Measurements from ENCODE around the gene MYO3B. TPM values are rescaled to one million over a fixed set of nuclear protein-coding genes. Genes with fewer than 3 reads are reported as not detected.

The MYO3B gene
- total and polyA plus RNA-seq, 2 experiments from 2014 or later, result 0.11 TPM; not detected in 1

DNA sequence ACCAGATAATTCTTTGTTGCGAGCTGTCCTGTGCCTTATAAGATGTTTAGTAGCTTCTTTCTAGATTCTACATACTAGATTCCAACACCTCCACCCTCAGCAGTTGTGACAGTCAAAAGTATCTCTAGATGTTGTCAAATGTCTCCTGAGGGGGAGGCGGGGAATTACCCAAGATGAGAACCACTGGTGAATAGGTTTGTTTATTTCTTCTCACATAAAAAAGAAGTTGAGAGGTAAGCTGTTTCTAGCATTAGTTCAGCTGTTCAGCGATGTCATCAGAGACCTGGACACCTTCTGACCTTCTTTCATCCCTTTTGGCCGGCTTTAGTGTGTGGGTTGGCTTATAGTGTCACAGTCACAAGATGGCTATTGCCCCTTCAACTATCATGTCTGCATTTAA lies 299.7 kb downstream of the MYO3B start:
- Histone ChIP-seq H3K9me2 (ENCODE audit: insufficient read depth) (no peaks in the 10 kb centered on the region), H3K4me2 (ENCODE audit: unreplicated experiment) (no peak overlapping the region), H4K20me1 (ENCODE audit: insufficient read depth) (no peaks in the 10 kb centered on the region), H3K9me3 (ENCODE audit: low read depth) (no peaks in the 10 kb centered on the region), H3K4me3 (no peak overlapping the region), H2AFZ (no peak overlapping the region), H3K4me1 (ENCODE audit: insufficient read depth) (no peaks in the 10 kb centered on the region), H3K9ac (no peak overlapping the region), H3K27ac (no peak overlapping the region), H3F3A (ENCODE audit: insufficient read depth) (no peaks in the 10 kb centered on the region), H3K36me3 (ENCODE audit: low read depth) (no peaks in the 10 kb centered on the region), H3K79me2 (ENCODE audit: insufficient read depth) (no peaks in the 10 kb centered on the region), H3K27me3 (replicated peaks; ENCODE audit: insufficient read depth) (no peaks in the 10 kb centered on the region)
- DNase-seq, result no peak
- TF ChIP-seq EZH2 (IDR thresholded peaks at IDR 0.05; ENCODE audit: insufficient read depth, poor library complexity, severe bottlenecking), result no peak
- no peak for TF ChIP-seq EZH2phosphoT487 (IDR thresholded peaks at IDR 0.05; ENCODE audit: insufficient read depth, low read depth)
- WGBS, 2 experiments (ENCODE audit: low coverage in 1 of 2, low lambda C conversion rate in 2 of 2, missing lambda C conversion rate in 2 of 2), result 44 to 51% methylated on average over 4 of the region's 4 CpGs
- in situ Hi-C loops (cut with MboI), result no loop called here

DNA sequence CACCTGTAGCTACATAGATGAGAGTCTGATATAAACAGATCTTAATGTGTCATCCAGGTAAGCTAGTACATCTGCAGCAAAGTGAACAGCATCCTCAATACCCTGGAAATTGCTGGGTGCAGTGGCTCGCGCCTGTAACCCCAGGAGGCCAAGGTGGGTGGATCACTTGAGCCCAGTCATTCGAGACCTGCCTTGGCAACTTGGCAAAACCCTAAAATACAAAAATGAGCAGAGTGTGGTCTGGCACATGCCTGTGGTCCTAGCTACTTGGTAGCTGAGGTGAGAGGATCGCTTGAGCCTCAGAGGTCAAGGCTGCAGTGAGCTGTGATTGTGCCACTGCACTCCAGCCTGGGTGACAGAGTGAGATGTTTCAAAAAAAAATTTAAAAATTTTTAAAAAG lies 303.3 kb downstream of the MYO3B start:
- Histone ChIP-seq H3K9me3 (ENCODE audit: low read depth) (no peaks in the 10 kb centered on the region), H3K9me2 (ENCODE audit: insufficient read depth) (no peaks in the 10 kb centered on the region), H3K9ac (no peak overlapping the region), H3K79me2 (ENCODE audit: insufficient read depth) (no peaks in the 10 kb centered on the region), H3K27ac (no peak overlapping the region), H3K4me1 (ENCODE audit: insufficient read depth) (no peaks in the 10 kb centered on the region), H3K27me3 (replicated peaks; ENCODE audit: insufficient read depth) (no peaks in the 10 kb centered on the region), H3K36me3 (ENCODE audit: low read depth) (no peaks in the 10 kb centered on the region), H3K4me3 (no peak overlapping the region), H2AFZ (no peak overlapping the region), H3F3A (ENCODE audit: insufficient read depth) (no peaks in the 10 kb centered on the region), H4K20me1 (ENCODE audit: insufficient read depth) (no peaks in the 10 kb centered on the region), H3K4me2 (ENCODE audit: unreplicated experiment) (no peak overlapping the region)
- in situ Hi-C loops (cut with MboI), result no loop called here
- no peak for DNase-seq
- 78 to 80% methylated on average over 4 of the region's 4 CpGs for WGBS, 2 experiments (ENCODE audit: low coverage in 1 of 2, low lambda C conversion rate in 2 of 2, missing lambda C conversion rate in 2 of 2)
- TF ChIP-seq EZH2 (IDR thresholded peaks at IDR 0.05; ENCODE audit: insufficient read depth, poor library complexity, severe bottlenecking), result no peak
- TF ChIP-seq EZH2phosphoT487 (IDR thresholded peaks at IDR 0.05; ENCODE audit: insufficient read depth, low read depth), result no peak

- no peaks in the 10 kb centered on the region for H3K27me3 ChIP-seq (replicated peaks; ENCODE audit: insufficient read depth)
- in situ Hi-C loops (cut with MboI), result no loop called here
- H3K9me3 ChIP-seq (ENCODE audit: low read depth), result no peaks in the 10 kb centered on the region
- H3K4me1 ChIP-seq (ENCODE audit: insufficient read depth), result no peaks in the 10 kb centered on the region
- no peak for TF ChIP-seq EZH2 (IDR thresholded peaks at IDR 0.05; ENCODE audit: insufficient read depth, poor library complexity, severe bottlenecking)
- no peak for TF ChIP-seq EZH2phosphoT487 (IDR thresholded peaks at IDR 0.05; ENCODE audit: insufficient read depth, low read depth)
- no peaks in the 10 kb centered on the region for H3K79me2 ChIP-seq (ENCODE audit: insufficient read depth)
- no peaks in the 10 kb centered on the region for H4K20me1 ChIP-seq (ENCODE audit: insufficient read depth)
- H3K9ac ChIP-seq, result no peak overlapping the region
- no peak overlapping the region for H3K4me2 ChIP-seq (ENCODE audit: unreplicated experiment)
- no peak overlapping the region for H3K4me3 ChIP-seq
- no peak overlapping the region for H3K27ac ChIP-seq
- H3K9me2 ChIP-seq (ENCODE audit: insufficient read depth), result no peaks in the 10 kb centered on the region
- no peak overlapping the region for H2AFZ ChIP-seq
- H3F3A ChIP-seq (ENCODE audit: insufficient read depth), result no peaks in the 10 kb centered on the region
- H3K36me3 ChIP-seq (ENCODE audit: low read depth), result no peaks in the 10 kb centered on the region
- DNase-seq, result no peak
Observed at GRCh38 chr2:170484552-170484951, 306.6 kb downstream of the MYO3B start.

- no peak for TF ChIP-seq EZH2phosphoT487 (IDR thresholded peaks at IDR 0.05; ENCODE audit: insufficient read depth, low read depth)
- no peak for TF ChIP-seq EZH2 (IDR thresholded peaks at IDR 0.05; ENCODE audit: insufficient read depth, poor library complexity, severe bottlenecking)
- Histone ChIP-seq H3K27ac (no peak overlapping the region), H3K36me3 (ENCODE audit: low read depth) (no peaks in the 10 kb centered on the region), H2AFZ (no peak overlapping the region), H3K9me2 (ENCODE audit: insufficient read depth) (no peaks in the 10 kb centered on the region), H3K9ac (no peak overlapping the region), H3K9me3 (ENCODE audit: low read depth) (no peaks in the 10 kb centered on the region), H4K20me1 (ENCODE audit: insufficient read depth) (no peaks in the 10 kb centered on the region), H3K4me2 (ENCODE audit: unreplicated experiment) (no peak overlapping the region), H3K79me2 (ENCODE audit: insufficient read depth) (no peaks in the 10 kb centered on the region), H3K27me3 (replicated peaks; ENCODE audit: insufficient read depth) (no peaks in the 10 kb centered on the region), H3F3A (ENCODE audit: insufficient read depth) (no peaks in the 10 kb centered on the region), H3K4me1 (ENCODE audit: insufficient read depth) (no peaks in the 10 kb centered on the region), H3K4me3 (no peak overlapping the region)
- WGBS, 2 experiments (ENCODE audit: low coverage in 1 of 2, low lambda C conversion rate in 2 of 2, missing lambda C conversion rate in 2 of 2), result 81% methylated on average over 3 of the region's 3 CpGs
- DNase-seq, result no peak
- in situ Hi-C loops (cut with MboI), result no loop called here
Observed at GRCh38 chr2:170485254-170486026, 307.5 kb downstream of the MYO3B start.

Data from GM23248 (cell line).